Hematopoietic multipotent progenitor cell treated with erythropoietin and hydrocortisone succinate and interleukin-3 and kit ligand, for 8 days (in vitro differentiated cells): ENCODE data around the gene CAPN9.
"Not testable (repeated sequence)": the region's sequence is repeated elsewhere in the genome, so short reads cannot be mapped to it uniquely, and the experiment has no call there.

ENCODE experiments used
- DNase-seq: peaks from one replicate; pipeline ENCODE4 v3.0.0-alpha.2; 2015

Gene CAPN9

GRCh38 chr1:230749635-230750034 lies 2.4 kb downstream of the CAPN9 start:
- DNase-seq: no peak

DNA sequence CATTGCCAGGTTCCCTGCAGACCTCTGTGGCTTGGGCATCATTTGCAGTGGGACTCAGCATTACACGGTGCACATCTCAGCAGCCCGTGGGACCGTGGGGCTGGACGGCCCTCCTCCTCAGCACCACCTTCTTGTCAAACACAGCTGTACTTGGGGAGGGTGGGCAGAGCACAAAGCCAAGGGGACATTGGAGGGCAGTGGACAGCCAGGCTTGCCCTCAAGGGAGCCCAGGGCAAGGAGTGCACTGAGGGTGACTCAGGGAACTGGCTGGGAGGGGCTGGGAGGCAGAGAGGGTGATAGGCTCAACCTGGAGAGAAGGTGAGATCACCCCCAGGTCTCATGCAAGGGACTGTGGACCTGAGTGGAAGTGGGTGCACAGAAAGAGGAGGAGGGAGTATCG lies 3.4 kb downstream of the CAPN9 start:
- no peak for DNase-seq

DNA sequence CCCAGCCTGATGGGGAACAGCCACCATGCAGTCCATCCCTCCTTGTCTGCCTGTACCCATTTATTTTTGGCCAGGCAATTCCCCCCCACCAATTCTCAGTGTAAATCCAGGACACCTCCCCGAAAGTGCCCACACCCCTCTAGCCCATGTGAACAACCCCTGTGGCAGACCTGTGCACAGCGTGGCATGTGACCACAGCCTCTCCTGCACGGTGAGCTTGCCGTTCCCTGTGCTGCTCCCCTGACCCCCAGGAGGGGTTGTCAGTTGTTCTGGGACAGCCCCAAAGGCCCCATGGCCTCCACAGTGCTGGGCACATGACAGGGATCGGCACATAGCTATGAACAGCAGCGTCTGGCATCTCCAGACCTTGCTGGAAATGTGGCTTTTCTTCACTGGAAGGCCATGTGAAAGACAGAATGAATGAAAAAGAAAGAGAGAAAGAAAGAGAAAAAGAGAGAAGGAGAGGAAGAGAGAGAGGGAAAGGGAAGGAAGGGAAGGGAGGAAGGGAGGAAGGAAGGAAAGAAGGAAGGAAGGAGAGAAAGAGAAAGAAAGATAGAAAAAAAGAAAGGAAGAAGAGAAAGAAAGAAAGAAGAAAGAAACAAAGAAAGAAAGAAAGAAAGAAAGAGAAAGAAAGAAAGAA lies 3.9 kb downstream of the CAPN9 start:
- DNase-seq: no peak

DNA sequence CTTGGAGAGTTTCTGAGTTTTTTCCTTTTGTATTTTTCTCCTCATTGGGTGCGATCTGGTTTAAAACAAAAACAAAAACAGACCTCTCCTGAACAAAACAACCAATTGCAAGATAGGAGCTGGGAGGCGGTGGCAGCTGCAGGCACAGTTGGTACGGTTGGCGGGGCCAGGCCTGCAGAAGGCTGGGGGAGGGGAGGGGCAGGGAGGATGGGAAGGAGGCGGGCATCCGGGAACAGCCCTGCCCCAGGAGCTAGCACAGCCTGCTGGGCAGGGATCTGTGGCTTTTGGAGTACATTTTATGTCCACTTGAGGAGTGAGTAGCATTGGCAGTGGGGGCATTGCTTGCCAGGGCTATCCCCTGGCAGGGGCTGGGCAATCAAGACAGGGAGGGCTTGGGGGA lies 5.2 kb downstream of the CAPN9 start:
- no peak for DNase-seq

GRCh38 chr1:230753191-230753585 lies 6.0 kb downstream of the CAPN9 start:
- DNase-seq: no peak

DNA sequence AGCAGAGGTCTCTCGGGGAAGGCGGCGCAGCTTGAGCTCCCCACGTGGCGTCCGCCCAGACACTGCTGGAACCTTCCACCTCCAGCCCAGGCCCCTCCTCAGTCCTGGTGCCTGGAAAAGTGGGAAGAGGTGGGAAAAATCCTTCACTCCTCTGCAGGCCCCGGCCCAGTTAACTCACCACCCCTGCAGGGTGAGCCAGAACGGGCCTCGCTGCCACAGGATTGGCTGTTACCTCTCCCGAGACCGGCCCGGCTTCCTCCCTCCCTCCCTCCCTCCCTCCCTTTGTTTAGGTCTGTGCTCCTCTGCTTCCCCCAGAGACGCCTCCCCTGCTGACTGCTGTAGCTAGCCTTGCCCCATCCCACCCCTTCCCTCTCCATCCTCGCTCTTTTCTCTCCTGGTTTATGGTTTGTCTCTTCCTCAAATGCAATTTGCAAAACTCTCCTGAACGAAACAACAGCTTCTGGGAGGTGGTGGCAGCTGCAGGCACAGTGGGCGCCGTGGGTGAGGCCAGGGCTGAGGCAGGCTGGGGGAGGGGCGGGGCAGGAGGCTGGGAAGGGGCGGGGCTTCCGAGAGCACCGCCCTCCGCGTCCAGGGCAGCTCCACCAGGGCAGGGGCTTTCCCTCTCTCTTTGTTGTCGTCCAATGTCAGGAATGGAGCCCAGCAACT lies 6.5 kb downstream of the CAPN9 start:
- no peak for DNase-seq

GRCh38 chr1:230754796-230755195 lies 7.6 kb downstream of the CAPN9 start:
- no peak for DNase-seq

- no peak for DNase-seq
Observed at GRCh38 chr1:230757856-230758708, 10.9 kb downstream of the CAPN9 start.

GRCh38 chr1:230758709-230759368 lies 11.7 kb downstream of the CAPN9 start:
- no peak for DNase-seq

GRCh38 chr1:230759369-230760065 lies 12.3 kb downstream of the CAPN9 start:
- no peak for DNase-seq

- DNase-seq: no peak
Observed at GRCh38 chr1:230760360-230760827, 13.2 kb downstream of the CAPN9 start.

DNA sequence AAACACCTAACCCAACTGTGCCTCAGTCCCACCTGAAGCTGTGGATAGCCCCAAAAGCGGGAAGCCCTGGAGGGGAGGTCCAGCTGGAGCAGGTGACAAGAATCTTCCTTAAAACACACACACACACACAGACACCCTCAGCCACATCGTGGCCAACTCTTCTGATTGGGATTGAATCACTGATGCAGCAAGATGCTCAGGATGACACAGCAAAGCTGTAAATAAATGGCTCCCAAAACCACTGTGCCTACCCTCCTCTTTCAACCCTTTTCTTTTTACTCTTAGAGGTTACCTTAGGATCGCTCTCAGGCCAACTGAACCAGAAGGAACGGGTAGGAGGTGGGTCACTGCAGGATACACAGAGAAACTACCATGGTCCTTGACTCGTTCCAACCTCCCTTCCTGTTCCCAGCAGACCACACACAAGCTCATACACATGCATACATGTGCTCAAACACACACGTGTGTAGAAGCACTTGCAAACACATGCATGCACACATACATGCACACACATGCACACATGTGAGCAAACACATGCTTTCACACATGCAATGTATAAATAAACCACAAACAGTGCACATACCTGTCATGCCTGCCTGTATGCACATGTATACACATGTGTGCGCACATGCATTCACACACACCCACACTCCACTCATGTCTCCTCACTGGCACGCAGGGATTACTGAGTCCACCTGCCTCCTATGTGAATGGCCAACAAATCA lies 14.4 kb downstream of the CAPN9 start:
- no peak for DNase-seq

DNA sequence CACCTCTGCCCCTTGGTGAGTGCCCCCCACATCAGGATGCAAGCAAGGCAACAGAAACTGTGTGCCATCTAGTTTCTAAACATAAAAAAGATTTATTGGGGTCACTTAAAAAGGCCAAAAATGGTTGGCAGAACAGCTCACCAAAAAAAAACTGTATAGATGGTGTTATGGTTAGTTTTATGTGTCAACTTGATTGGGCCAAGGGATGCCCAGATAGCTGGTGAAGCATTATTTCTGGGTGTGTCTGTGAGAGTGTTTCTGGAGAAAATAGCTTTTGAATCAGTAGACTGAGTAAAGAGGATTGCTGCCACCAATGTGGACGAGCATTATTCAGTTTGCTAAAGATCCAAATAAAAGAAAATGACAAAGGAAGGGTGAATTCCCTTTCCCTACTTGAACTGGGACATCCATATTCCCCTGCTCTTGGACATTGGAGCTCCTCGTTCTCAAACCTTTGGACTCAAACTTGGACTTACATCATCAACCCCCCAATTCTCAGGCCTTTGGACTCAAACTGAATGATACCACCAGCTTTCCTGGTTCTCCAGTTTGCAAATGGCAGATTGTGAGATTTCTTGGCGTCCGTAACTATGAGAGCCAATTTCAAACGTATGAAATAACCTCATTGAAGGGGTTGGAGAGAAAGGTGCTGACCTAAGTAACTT lies 16.9 kb downstream of the CAPN9 start:
- DNase-seq: no peak

DNA sequence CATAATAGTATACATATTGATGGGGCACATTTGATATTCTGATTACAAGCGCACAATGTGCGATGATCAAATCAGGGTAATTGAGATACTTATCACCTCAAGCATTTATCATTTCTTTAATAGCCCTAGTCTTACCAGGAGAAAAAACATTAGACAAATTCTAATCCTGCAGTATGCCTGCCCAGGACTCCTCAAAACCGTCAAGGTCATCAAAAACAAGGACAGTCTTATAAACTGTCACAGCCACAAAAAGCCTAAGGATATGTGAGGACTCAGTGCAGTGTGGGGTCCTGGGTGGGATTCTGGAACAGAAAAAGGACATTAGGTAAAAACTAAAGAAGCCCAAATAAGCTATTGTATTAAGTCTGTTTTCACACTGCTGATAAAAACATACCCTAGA lies 19.1 kb downstream of the CAPN9 start:
- no peak for DNase-seq

DNA sequence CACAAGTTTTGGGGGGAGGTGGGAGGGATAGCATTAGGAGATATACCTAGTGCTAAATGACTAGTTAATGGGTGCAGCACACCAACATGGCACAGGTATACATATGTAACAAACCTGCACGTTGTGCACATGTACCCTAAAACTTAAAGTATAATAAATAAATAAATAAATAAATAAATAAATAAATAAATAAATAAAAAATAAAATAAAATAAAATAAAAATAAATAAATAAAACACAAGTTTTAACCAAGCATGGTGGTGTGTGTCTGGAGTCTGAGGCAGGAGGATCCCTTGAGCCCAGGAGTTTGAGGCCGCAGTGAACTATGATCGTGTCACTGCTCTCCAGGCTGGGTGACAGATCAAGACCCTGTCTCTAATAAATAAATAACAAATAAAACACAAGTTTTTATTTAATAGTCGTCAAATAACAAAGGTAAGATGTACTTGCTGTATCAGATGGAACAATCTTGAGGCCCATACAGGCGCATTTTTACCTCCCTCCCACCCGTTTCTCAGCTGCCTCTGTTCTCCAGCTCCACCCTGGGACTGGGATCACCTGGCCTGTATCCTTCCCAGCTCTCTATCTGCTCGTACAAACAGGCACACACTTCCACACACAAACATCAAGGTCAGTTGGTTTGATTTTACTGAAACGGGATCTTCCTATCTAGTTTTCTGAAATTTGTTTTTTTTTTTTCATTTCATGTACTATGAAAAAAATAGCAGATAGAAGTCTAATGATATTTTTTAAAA lies 20.8 kb downstream of the CAPN9 start:
- DNase-seq: not testable (repeated sequence)

GRCh38 chr1:230768903-230769570 lies 21.8 kb downstream of the CAPN9 start:
- no peak for DNase-seq

- no peak for DNase-seq
Observed at GRCh38 chr1:230770317-230770716, 23.1 kb downstream of the CAPN9 start.

GRCh38 chr1:230771773-230772354 lies 24.7 kb downstream of the CAPN9 start:
- DNase-seq: no peak
